Measurements from ENCODE around the gene MICU1.

GRCh38 chr10:72588266-72588665, 37.6 kb downstream of the MICU1 start:
- TF ChIP-seq EP300 (IDR thresholded peaks at IDR 0.05) (no peak), POLR2A (IDR thresholded peaks at IDR 0.05) (no peak), CTCF (IDR thresholded peaks at IDR 0.05) (no peak)

Measured in ovary (tissue), 3 donors.